Esophagus squamous epithelium (tissue), 5 donors: ENCODE data around the gene EMD. TPM values are rescaled to one million over a fixed set of nuclear protein-coding genes. Genes with fewer than 3 reads are reported as not detected.
A peak's percentile ranks its signal among the peaks of the same experiment; 100 is the strongest.
"Not testable (repeated sequence)": the region's sequence is repeated elsewhere in the genome, so short reads cannot be mapped to it uniquely, and the experiment has no call there.

ENCODE experiments used
- DNase-seq: peaks from one replicate; lab custom pipeline; 2025; lab: John Stamatoyannopoulos, UW
- H3K27ac ChIP-seq, 4 donors: fragments of 200-600 bp; sonication (generic); one replicate each; pipeline ENCODE4 v1.5.1; 2016 to 2019; ENCODE audit warnings: mild to moderate bottlenecking in 1 of 4
- H3K27me3 ChIP-seq, 4 donors: fragments of 200-600 bp; sonication (generic); 1 replicate in 3 of 4; 2 replicates in 1 of 4; pipeline versions ENCODE4 v1.5.1 to v1.6.0; 2017 to 2021; ENCODE audit warnings: antibody characterized with exemption in 1 of 4
- H3K36me3 ChIP-seq, 3 donors: fragments of 200-600 bp; sonication (generic); one replicate each; pipeline ENCODE4 v1.5.1; 2016 to 2019
- H3K4me1 ChIP-seq, 3 donors: fragments of 200-600 bp; sonication (generic); one replicate each; pipeline ENCODE4 v1.5.1; 2017 to 2019
- H3K4me3 ChIP-seq, 4 donors: fragments of 200-600 bp; sonication (generic); 1 replicate in 3 of 4; 2 replicates in 1 of 4; pipeline ENCODE4 v1.5.1; 2016 to 2019; ENCODE audit warnings: mild to moderate bottlenecking in 2 of 4, moderate library complexity in 1 of 4
- H3K9me3 ChIP-seq, 3 donors: fragments of 200-600 bp; sonication (generic); one replicate each; pipeline ENCODE4 v1.5.1; 2016 to 2019
- POLR2A ChIP-seq, 4 donors: fragments of 450-650 bp; IDR thresholded peaks; one replicate each; pipeline ENCODE4 v1.6.1; 2017; ENCODE audit warnings: antibody characterized with exemption in 4 of 4, mild to moderate bottlenecking in 4 of 4, moderate library complexity in 3 of 4
- WGBS, 2 donors: methylation state at CpG; one replicate each; pipeline ENCODE4 v1.1.5; 2018; 5-methylcytosine and 5-hydroxymethylcytosine counted together
- intact Hi-C: fragments of 100-400 bp; cut with DNase I; formaldehyde crosslinking; loops from one replicate; pipeline ENCODE4 v1.15.0; 2022
- total RNA-seq, 4 donors: library from RNA; depleted of rRNA; stranded (reverse); fragments of >200 nt; gene quantifications; one replicate each; pipeline ENCODE4 v1.1.0, GENCODE V29; 2016
- TF ChIP-seq, protein P1 (sequence below), 6 experiments: fragments of 450-650 bp in 4 of 6; fragments of 200-600 bp in 2 of 6; sonication (generic) in 2 of 6; IDR thresholded peaks; one replicate each; pipeline ENCODE4 v1.5.1; 2016 to 2019; ENCODE audit warnings: antibody characterized with exemption in 6 of 6, mild to moderate bottlenecking in 4 of 6, moderate library complexity in 4 of 6
- donor health status: DM: yes; HTN: yes; CAD: no.

The EMD gene
- total RNA-seq, 4 donors from 2014 or later, result 12.7 to 50.1 (median 40.2) TPM

DNA sequence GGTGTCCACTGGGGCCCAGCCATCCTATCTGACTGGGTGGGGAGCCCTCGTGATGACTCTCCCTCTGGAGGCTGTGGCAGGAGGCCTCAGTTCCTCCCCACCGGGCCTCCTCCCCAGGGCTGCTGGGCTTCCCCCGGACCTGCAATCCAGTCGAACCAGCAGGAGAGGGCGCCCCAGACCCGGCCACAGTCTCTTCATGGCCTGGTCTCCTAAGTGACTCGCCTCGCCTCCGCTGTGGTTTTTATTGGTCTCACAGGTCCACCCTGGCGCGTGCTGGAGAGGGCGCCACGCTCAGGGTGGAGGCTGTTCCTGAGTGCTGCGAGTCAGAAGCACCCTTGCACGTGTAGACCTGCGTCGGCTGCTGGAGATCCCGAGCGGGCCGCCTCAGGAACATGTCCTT, 35.5 kb upstream of the EMD start:
- WGBS, 2 donors, result no CpG with 5 or more reads among the region's 20 CpGs
- intact Hi-C loops, H3K4me1 ChIP-seq, H3K36me3 ChIP-seq, H3K4me3 ChIP-seq, H3K27ac ChIP-seq, H3K27me3 ChIP-seq, DNase-seq, H3K9me3 ChIP-seq: not testable (repeated sequence)

DNA sequence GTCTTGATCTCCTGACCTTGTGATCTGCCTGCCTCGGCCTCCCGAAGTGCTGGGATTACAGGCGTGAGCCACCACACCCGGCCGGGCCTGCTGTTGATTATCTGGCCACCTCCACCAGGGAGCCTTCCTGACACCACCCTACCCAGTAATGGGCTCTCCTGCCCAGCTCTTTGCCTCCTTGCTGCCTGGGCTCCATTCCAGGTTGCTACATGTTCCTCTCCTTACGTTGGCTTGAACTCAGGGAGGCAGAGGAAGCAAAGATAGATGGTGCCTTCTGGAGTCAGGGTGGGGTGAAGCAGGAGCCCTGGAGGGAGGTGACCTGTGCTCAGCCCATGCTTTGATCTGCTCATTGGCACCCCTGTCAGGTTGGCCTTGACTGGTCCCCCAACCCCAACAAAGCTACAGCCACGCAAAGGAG, 31.0 kb upstream of the EMD start:
- Histone ChIP-seq H3K27ac (peak overlapping the region in 2 of 4 donors; percentile 17 to 44), H3K27me3 (no peaks in the 10 kb centered on the region), H3K4me3 (no peak overlapping the region), H3K4me1 (peaks cover 0 to 24% (median 3%) of the 10 kb centered on the region in 3 donors), H3K36me3 (peaks cover 4 to 51% (median 13%) of the 10 kb centered on the region in 3 donors), H3K9me3 (no peaks in the 10 kb centered on the region)
- no peak for TF ChIP-seq POLR2A (IDR thresholded peaks at IDR 0.05)
- TF ChIP-seq, protein P1, sequence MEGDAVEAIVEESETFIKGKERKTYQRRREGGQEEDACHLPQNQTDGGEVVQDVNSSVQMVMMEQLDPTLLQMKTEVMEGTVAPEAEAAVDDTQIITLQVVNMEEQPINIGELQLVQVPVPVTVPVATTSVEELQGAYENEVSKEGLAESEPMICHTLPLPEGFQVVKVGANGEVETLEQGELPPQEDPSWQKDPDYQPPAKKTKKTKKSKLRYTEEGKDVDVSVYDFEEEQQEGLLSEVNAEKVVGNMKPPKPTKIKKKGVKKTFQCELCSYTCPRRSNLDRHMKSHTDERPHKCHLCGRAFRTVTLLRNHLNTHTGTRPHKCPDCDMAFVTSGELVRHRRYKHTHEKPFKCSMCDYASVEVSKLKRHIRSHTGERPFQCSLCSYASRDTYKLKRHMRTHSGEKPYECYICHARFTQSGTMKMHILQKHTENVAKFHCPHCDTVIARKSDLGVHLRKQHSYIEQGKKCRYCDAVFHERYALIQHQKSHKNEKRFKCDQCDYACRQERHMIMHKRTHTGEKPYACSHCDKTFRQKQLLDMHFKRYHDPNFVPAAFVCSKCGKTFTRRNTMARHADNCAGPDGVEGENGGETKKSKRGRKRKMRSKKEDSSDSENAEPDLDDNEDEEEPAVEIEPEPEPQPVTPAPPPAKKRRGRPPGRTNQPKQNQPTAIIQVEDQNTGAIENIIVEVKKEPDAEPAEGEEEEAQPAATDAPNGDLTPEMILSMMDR (IDR thresholded peaks at IDR 0.05), result no peak
- 100% methylated on average over 1 of the region's 7 CpGs; no CpG with 5 or more reads in 1 of the 2 donors for WGBS, 2 donors
- DNase-seq, result no peak
- intact Hi-C loops, result no loop called here

DNA sequence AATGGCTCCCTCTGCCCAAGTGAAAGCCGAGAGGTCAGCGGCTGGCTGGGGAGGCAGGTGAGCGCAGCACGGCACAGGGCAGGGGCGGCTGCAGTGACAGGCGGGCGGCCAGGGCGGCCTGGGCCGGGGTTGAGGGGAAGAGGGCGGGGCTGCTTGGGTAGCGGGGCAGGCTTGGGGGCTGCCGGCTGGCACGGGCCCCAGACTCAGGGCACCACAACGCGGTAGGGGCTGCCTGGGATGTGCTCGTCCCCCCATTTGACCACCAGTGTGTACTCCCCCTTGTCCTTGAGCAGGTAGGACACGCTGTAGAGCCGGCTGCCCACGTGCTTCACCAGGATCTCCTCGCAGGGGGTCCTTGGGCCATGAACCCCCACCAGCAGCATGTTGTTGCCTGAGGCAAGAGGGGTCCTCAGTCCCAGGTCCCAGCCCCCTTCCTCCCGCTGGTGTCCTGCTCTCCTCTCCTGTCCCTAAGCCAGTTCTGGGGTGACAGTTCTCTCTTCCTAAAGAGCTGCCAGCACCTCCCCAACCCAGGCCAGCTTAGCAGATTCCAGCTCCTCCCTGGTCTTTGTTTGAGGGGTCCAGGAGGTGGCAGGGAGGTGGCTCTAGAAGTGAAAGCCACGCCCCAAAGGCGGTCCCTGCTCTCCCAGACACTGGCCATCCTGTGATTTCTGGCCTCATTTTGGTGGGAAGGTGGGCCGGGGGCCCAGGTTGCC, 30.3 kb upstream of the EMD start:
- DNase-seq, result no peak
- no peaks in the 10 kb centered on the region for H3K27me3 ChIP-seq
- no peak overlapping the region for H3K4me3 ChIP-seq
- no peaks in the 10 kb centered on the region for H3K9me3 ChIP-seq
- peaks cover 0 to 24% (median 3%) of the 10 kb centered on the region in 3 donors for H3K4me1 ChIP-seq
- peaks cover 11 to 58% (median 19%) of the 10 kb centered on the region in 3 donors for H3K36me3 ChIP-seq
- H3K27ac ChIP-seq, result peak overlapping the region in 2 of 4 donors; percentile 17 to 44
- 73% methylated on average over 4 of the region's 24 CpGs; no CpG with 5 or more reads in 1 of the 2 donors for WGBS, 2 donors
- intact Hi-C loops, result no loop called here
- no peak for TF ChIP-seq POLR2A (IDR thresholded peaks at IDR 0.05)
- TF ChIP-seq, protein P1 (IDR thresholded peaks at IDR 0.05), result no peak

DNA sequence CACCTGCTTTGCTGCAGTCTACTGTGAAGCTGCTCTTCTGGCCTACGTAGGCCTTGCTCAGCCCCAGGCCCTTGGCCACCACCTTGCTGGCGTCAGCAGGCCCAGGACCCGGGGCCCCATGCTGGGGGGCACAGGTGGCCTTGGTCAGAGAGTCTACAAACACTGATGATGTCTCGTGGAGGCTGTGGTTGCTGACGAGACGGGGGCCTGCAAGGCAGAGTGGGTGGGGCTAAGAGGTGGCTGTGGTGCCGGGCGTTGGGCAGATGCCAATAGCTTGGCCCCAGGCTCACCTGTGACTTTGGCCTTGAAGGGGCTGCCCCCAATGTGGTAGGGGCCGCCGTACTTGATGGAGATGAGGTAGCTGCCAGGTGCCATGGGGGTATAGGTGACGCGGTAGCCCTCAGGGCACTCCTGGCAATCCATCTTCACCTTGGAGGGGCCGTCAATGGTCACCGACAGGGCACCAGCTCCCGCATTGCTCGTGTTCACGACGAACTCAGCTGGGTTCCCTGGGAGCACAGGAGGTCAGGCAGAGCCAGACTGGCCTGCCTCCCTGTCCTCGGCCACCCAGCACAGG, 29.6 kb upstream of the EMD start:
- intact Hi-C loops, result no loop called here
- Histone ChIP-seq H3K4me1 (peaks cover 0 to 24% (median 3%) of the 10 kb centered on the region in 3 donors), H3K36me3 (peaks cover 12 to 64% (median 24%) of the 10 kb centered on the region in 3 donors), H3K27me3 (no peaks in the 10 kb centered on the region), H3K4me3 (no peak overlapping the region), H3K27ac (peak overlapping the region in 2 of 4 donors; percentile 17 to 44), H3K9me3 (no peaks in the 10 kb centered on the region)
- no peak for TF ChIP-seq POLR2A (IDR thresholded peaks at IDR 0.05)
- TF ChIP-seq, protein P1 (IDR thresholded peaks at IDR 0.05), result no peak
- no peak for DNase-seq
- WGBS, 2 donors, result no CpG with 5 or more reads among the region's 19 CpGs

DNA sequence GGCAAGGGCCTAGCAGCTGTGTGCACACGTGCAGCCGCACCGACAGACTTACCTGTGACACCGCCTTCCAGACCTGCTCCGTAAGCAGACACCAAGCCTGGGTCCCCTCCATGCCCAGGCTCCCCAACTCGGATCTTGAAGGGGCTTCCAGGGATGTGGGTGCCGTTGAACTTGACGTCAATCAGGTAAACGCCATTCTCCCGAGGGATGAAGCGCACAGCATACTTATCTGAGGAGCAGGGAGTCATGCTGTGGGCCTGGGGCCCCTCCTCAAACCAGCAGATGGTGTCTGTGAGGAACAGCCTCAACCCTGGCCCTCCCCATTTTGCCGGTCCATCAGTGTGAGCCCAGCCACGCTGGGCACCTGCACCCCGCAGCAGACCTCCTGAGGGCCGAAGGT, 29.1 kb upstream of the EMD start:
- H3K4me3 ChIP-seq, result no peak overlapping the region
- DNase-seq, result no peak
- H3K27me3 ChIP-seq, result no peaks in the 10 kb centered on the region
- TF ChIP-seq, protein P1 (IDR thresholded peaks at IDR 0.05), result no peak
- TF ChIP-seq POLR2A (IDR thresholded peaks at IDR 0.05), result no peak
- 82% methylated on average over 4 of the region's 15 CpGs; no CpG with 5 or more reads in 1 of the 2 donors for WGBS, 2 donors
- H3K27ac ChIP-seq, result no peak overlapping the region
- no peaks in the 10 kb centered on the region for H3K9me3 ChIP-seq
- peaks cover 12 to 70% (median 24%) of the 10 kb centered on the region in 3 donors for H3K36me3 ChIP-seq
- peaks cover 0 to 24% (median 3%) of the 10 kb centered on the region in 3 donors for H3K4me1 ChIP-seq
- intact Hi-C loops, result no loop called here
